Psoas muscle (tissue), 8 donors: Measurements from ENCODE around the gene SRPK3. TPM values are rescaled to one million over a fixed set of nuclear protein-coding genes. Genes with fewer than 3 reads are reported as not detected.

ENCODE experiments used
- ATAC-seq, 4 donors: fragments of 200-7000 bp; cut with Tn5 transposase; one replicate each; pipeline ENCODE4 v1.9.1; 2020; ENCODE audit warnings: moderate library complexity in 3 of 4, mild to moderate bottlenecking in 2 of 4
- DNase-seq, 2 donors: peaks; one replicate each; pipeline ENCODE4 v3.0.0-alpha.2; 2020
- H3K27ac ChIP-seq: fragments of 200-600 bp; one replicate; pipeline ENCODE4 v1.8.0; 2022
- H3K27me3 ChIP-seq, 3 donors: fragments of 200-600 bp in 1 of 3; one replicate each; pipeline versions ENCODE4 v1.6.1 to v1.8.0; 2013 to 2022; ENCODE audit warnings: low read length in 2 of 3, mild to moderate bottlenecking in 2 of 3, moderate library complexity in 1 of 3; ENCODE audit not compliant: insufficient read depth in 3 of 3
- H3K36me3 ChIP-seq, 2 donors: fragments of 200-600 bp in 1 of 2; one replicate each; pipeline versions ENCODE4 v1.6.1 to v1.8.0; 2013 to 2022; ENCODE audit warnings: low read depth in 1 of 2, mild to moderate bottlenecking in 1 of 2, moderate library complexity in 1 of 2; ENCODE audit not compliant: insufficient read depth in 1 of 2
- H3K4me1 ChIP-seq: fragments of 200-600 bp; one replicate; pipeline ENCODE4 v1.8.0; 2022
- H3K4me3 ChIP-seq: fragments of 200-600 bp; one replicate; pipeline ENCODE4 v1.8.0; 2022; ENCODE audit warnings: mild to moderate bottlenecking
- H3K9me3 ChIP-seq: fragments of 200-600 bp; one replicate; pipeline ENCODE4 v1.8.0; 2022
- WGBS, 3 donors: extraction: QIAGEN DNeasy Blood & Tissue Kit; methylation state at CpG; one replicate each; pipeline versions ENCODE4 v1.1.6 to v1.1.7; 2013; 5-methylcytosine and 5-hydroxymethylcytosine counted together
- intact Hi-C, 2 donors: fragments of 100-400 bp; cut with DNase I; formaldehyde crosslinking; loops; one replicate each; pipeline versions ENCODE4 v1.11.0 to v1.14.2; 2022
- polyA plus RNA-seq, 3 donors: library from polyadenylated mRNA; stranded (reverse); fragments of 200-250 nt; gene quantifications; one replicate each; pipeline ENCODE4 v1.2.3, GENCODE V29; 2013
- total RNA-seq, 4 donors: library from RNA; stranded (reverse); fragmentation: NEBNext Ultra II Directional in 2 of 4; extraction: Animal tissue kit (Norgen Biotek cat#: 25700) in 2 of 4; gene quantifications; one replicate each; pipeline versions ENCODE4 v1.2.1 to v1.2.4, GENCODE V29; 2021 to 2023
- TF ChIP-seq, protein P1 (sequence below): fragments of 200-600 bp; IDR thresholded peaks from one replicate; pipeline ENCODE4 v1.8.0; 2022; ENCODE audit warnings: antibody characterized with exemption
- donor health status: healthy with polysubstance abuse.
- donor health status: DM: no; HTN: no; CAD: no; lungs with moderate emphysema.
- donor health status: Bipolar disorder and iron deficiency.
- donor health status: healthy.
- donor health status: DM: yes; HTN: yes; CAD: no.
- donor health status: DM: no; HTN: no; CAD: no.
- donor health status: DM: no; HTN: no; CAD: no.
- donor health status: DM: yes; HTN: yes; CAD: no.

SRPK3 gene
- total and polyA plus RNA-seq, 7 donors = 14.5 to 140 (median 43.7) TPM

DNA sequence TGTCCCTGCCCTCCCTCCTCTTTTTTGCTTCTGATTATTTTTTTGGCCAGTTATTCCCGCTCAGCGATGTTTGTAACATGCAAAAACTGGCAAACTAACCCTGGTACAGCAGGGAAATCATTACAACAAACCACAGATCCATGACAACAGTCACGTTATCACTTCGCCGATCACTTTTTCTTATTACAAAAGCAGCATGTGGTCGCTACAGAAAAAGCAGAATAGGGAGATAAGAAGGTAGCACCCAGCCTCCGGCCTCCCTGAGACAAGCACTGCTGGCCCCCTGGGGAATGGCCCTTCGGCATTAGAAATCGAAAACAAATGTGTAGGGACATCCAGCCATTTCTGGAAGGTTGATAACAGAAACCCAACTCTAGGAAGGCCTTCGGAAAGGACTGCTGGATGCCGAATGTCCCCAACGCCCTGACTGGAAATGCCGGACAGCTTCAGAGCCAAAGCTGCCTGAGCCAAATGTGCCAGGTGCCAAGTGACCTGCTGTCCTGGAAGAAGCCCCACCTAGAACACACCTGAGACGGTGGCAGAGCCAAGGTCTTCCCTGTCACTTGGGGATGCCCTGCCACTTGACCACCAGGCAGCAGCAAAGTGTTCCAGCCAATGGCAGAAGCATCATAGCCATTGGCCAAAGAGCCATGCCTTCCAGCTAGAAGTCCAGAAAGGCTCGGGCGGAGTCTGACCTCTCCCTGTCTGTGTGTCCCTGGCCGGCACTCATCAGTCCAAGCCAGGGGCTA is 10.4 kb downstream of the SRPK3 start:
- Histone ChIP-seq H3K4me1 (peaks cover 13% of the 10 kb centered on the region), H3K27ac (no peak overlapping the region), H3K27me3 (no peaks in the 10 kb centered on the region), H3K4me3 (no peak overlapping the region), H3K36me3 (peaks cover 0 to 29% of the 10 kb centered on the region in 2 donors), H3K9me3 (no peaks in the 10 kb centered on the region)
- no peak for DNase-seq
- no peak for ATAC-seq
- TF ChIP-seq, protein P1, sequence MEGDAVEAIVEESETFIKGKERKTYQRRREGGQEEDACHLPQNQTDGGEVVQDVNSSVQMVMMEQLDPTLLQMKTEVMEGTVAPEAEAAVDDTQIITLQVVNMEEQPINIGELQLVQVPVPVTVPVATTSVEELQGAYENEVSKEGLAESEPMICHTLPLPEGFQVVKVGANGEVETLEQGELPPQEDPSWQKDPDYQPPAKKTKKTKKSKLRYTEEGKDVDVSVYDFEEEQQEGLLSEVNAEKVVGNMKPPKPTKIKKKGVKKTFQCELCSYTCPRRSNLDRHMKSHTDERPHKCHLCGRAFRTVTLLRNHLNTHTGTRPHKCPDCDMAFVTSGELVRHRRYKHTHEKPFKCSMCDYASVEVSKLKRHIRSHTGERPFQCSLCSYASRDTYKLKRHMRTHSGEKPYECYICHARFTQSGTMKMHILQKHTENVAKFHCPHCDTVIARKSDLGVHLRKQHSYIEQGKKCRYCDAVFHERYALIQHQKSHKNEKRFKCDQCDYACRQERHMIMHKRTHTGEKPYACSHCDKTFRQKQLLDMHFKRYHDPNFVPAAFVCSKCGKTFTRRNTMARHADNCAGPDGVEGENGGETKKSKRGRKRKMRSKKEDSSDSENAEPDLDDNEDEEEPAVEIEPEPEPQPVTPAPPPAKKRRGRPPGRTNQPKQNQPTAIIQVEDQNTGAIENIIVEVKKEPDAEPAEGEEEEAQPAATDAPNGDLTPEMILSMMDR = no peak
- intact Hi-C loops = no loop called here
- 54 to 81% (median 67%) methylated on average over 14 to 17 of the region's 17 CpGs for WGBS, 3 donors

DNA sequence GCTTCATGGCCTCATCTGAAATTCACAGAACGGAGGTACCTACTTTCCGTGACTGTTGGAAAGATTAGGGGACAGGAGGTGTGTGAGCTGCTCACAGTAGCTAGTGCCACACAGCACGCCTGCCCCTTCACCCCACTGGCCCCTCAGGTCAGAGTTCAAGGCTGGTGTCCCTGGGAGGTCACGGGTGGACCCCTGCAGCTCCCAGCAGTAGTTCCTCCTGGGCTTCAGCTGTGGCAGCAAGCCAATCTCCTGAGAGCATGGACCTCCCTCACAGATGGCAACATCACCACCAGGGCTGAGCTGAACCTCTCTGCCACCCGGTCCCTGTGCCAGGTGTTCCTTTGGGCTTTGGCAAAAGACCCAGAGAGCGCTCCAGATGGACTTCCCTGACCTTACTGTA is 11.5 kb downstream of the SRPK3 start:
- H3K9me3 ChIP-seq = no peaks in the 10 kb centered on the region
- H3K27me3 ChIP-seq = no peaks in the 10 kb centered on the region
- H3K27ac ChIP-seq = no peak overlapping the region
- peaks cover 4 to 23% of the 10 kb centered on the region in 2 donors for H3K36me3 ChIP-seq
- TF ChIP-seq, protein P1 = no peak
- peaks cover 13% of the 10 kb centered on the region for H3K4me1 ChIP-seq
- H3K4me3 ChIP-seq = peak overlapping the region; percentile 78
- ATAC-seq (no peak), DNase-seq (no peak)
- 71 to 78% (median 71%) methylated on average over 6 of the region's 6 CpGs for WGBS, 3 donors
- intact Hi-C loops = no loop called here

DNA sequence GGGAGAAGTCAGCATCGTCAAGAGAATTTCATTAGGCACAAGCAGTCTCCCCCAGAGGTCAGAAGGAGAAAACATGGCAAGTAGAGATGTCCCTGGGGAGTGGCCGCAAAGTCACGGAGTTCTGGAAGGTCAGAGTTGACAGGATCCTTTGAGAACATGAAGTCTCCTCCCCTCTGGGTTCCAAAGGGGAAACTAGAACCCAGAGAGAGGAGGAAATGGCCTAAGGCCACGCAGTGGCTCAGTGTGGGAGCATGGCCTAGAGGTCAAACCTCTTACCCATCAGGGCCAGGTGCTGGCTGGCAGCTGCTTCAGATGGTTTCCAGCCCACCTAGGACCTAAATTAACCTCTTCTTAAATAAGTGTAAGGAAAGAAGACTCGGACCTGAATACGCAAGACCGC is 12.4 kb downstream of the SRPK3 start:
- intact Hi-C loops = no loop called here
- WGBS, 3 donors = 3 to 42% (median 7%) methylated on average over 7 of the region's 7 CpGs
- Histone ChIP-seq H3K4me3 (peak overlapping the region; percentile 78), H3K36me3 (peaks cover 4 to 24% of the 10 kb centered on the region in 2 donors), H3K27me3 (no peaks in the 10 kb centered on the region), H3K9me3 (no peaks in the 10 kb centered on the region), H3K27ac (peak overlapping the region; percentile 91), H3K4me1 (peaks cover 13% of the 10 kb centered on the region)
- TF ChIP-seq, protein P1 = no peak
- DNase-seq (no peak), ATAC-seq (peak in 2 of 4 donors; percentile 11)

DNA sequence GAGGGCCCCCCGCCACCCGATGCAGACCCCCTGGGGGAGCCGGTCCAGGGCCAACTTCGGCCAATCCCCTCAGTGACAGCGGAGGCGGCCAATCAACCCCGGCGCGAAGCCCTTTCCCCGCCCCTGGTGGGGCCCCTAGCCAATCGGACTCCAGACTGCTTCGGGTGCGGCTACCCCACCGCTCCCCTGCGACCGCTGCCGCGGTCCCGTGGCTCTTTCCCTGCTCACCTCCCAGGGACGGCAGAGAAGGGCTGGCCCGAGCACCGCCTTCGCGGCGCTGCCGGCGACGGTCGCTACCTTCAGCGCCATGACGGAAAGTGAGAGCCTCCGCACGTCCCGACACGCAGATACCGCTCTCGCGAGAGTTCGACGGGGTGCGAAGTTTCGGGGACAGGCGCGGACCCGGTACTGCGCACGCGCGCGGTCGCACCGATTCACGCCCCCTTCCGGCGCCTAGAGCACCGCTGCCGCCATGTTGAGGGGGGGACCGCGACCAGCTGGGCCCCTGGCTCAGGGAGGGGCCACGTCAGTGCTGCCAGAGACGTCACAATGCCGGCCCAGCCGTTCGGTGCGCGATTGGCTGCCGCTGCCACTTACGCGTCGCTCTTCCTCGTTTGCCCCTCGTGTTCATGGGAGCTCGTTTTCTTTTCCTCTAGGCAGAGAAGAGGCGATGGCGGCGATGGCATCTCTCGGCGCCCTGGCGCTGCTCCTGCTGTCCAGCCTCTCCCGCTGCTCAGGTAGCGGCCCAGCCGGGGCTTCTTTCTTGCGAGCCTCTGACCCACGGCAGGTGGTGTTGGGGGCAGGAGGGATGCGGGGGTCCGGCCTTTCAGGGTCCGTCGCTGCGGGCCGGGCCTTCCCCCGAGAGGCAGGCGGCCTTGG is 13.4 kb downstream of the SRPK3 start, which contains the start of the genes IDH3G and SSR4:
TSS of gene IDH3G (minus strand) at position 358 of the 879 bp plus-strand sequence. CDS start at position 309, 49 bp downstream.
TSS of gene SSR4 (plus strand) at position 651 of the 879 bp plus-strand sequence. CDS start at position 671, 20 bp downstream.
- WGBS, 3 donors = 0 to 25% (median 0%) methylated on average over 14 to 92 of the region's 92 CpGs
- H3K4me3 ChIP-seq = peak within 1 kb of the TSS; percentile 78
- peaks cover 13% of the 10 kb centered on the region for H3K4me1 ChIP-seq
- ATAC-seq = peak; percentile 93 to 94 (median 93)
- TF ChIP-seq, protein P1 = peak; percentile 25
- no peaks in the 10 kb centered on the region for H3K27me3 ChIP-seq
- DNase-seq = peak; percentile 93 to 97
- intact Hi-C loops = no loop called here
- peak within 1 kb of the TSS; percentile 91 for H3K27ac ChIP-seq
- peaks cover 4 to 20% of the 10 kb centered on the region in 2 donors for H3K36me3 ChIP-seq
- no peaks in the 10 kb centered on the region for H3K9me3 ChIP-seq
